Kidney (tissue), 14 donors: ENCODE data around the gene SNX18. TPM values are rescaled to one million over a fixed set of nuclear protein-coding genes. Genes with fewer than 3 reads are reported as not detected.

Source experiments
- DNase-seq, 5 donors: peaks; one replicate each; pipeline ENCODE4 v3.0.0-alpha.2; 2013 to 2020
- FAIRE-seq: peaks from 2 replicates; lab custom pipeline; 2012; peaks lifted over from hg19 to GRCh38; lab: Jason Lieb, UNC
- H3K27ac ChIP-seq, 2 donors: one replicate each; pipeline ENCODE4 v1.7.0; 2013; ENCODE audit warnings: low read depth in 2 of 2, low read length in 2 of 2, inconsistent platforms in 1 of 2
- H3K27me3 ChIP-seq: one replicate; pipeline ENCODE4 v1.7.1; 2013; ENCODE audit warnings: low read length, inconsistent platforms; ENCODE audit not compliant: control insufficient read depth, insufficient read depth
- H3K36me3 ChIP-seq, 3 donors: one replicate each; pipeline versions ENCODE4 v1.7.0 to v1.7.1; 2013; ENCODE audit warnings: low read length in 3 of 3, control low read depth in 1 of 3, inconsistent platforms in 1 of 3; ENCODE audit not compliant: insufficient read depth in 3 of 3, control insufficient read depth in 2 of 3
- H3K4me1 ChIP-seq, 3 donors: one replicate each; pipeline versions ENCODE4 v1.7.0 to v1.7.1; 2013; ENCODE audit warnings: low read length in 3 of 3, inconsistent platforms in 1 of 3, low read depth in 1 of 3; ENCODE audit not compliant: control insufficient read depth in 2 of 3, insufficient read depth in 2 of 3
- H3K4me3 ChIP-seq, 3 donors: one replicate each; pipeline versions ENCODE4 v1.7.0 to v1.8.1; 2013; ENCODE audit warnings: low read length in 3 of 3, control low read depth in 1 of 3, inconsistent platforms in 1 of 3
- H3K9ac ChIP-seq, 3 donors: one replicate each; pipeline versions ENCODE4 v1.7.0 to v1.7.1; 2013; ENCODE audit warnings: low read length in 3 of 3, control low read depth in 1 of 3, inconsistent platforms in 1 of 3
- H3K9me3 ChIP-seq, 3 donors: one replicate each; pipeline versions ENCODE4 v1.7.0 to v1.7.1; 2013; ENCODE audit warnings: low read length in 3 of 3, control low read depth in 1 of 3, inconsistent platforms in 1 of 3; ENCODE audit not compliant: control insufficient read depth in 2 of 3, insufficient read depth in 1 of 3
- intact Hi-C: fragments of 100-400 bp; cut with DNase I; formaldehyde crosslinking; loops from one replicate; pipeline ENCODE4 v1.11.1; 2022
- polyA plus RNA-seq: library from polyadenylated mRNA; stranded (reverse); fragments of 350-450 nt; fragmentation: Illumina TruSeq; extraction: RNeasy Lipid Tissue Mini Kit (QIAGEN cat#74804); gene quantifications from one replicate; pipeline ENCODE4 v1.2.3, GENCODE V29; 2014; ENCODE audit warnings: low read depth, low replicate concordance; ENCODE audit not compliant: insufficient read depth
- total RNA-seq: library from RNA; stranded (reverse); fragmentation: NEBNext Ultra II Directional; extraction: Animal tissue kit (Norgen Biotek cat#: 25700); gene quantifications from one replicate; pipeline ENCODE4 v1.2.1, GENCODE V29; 2021
- TF ChIP-seq, protein P1 (sequence below): IDR thresholded peaks from 3 replicates; pipeline ENCODE4 v1.5.1; 2012; ENCODE audit warnings: mild to moderate bottlenecking, moderate library complexity, borderline replicate concordance; ENCODE audit not compliant: insufficient read depth; ENCODE audit errors: extremely low read depth
- donor health status: control.
- donor health status: control.
- donor health status: control.
- donor health status: control.
- donor health status: control.
- donor health status: DM: yes; HTN: yes; CAD: no.
- donor health status: Normal renal cell carcinoma (clear cell type).

SNX18 gene
- total and polyA plus RNA-seq, 2 donors from 2014 or later: 10.4 to 40.5 TPM

DNA sequence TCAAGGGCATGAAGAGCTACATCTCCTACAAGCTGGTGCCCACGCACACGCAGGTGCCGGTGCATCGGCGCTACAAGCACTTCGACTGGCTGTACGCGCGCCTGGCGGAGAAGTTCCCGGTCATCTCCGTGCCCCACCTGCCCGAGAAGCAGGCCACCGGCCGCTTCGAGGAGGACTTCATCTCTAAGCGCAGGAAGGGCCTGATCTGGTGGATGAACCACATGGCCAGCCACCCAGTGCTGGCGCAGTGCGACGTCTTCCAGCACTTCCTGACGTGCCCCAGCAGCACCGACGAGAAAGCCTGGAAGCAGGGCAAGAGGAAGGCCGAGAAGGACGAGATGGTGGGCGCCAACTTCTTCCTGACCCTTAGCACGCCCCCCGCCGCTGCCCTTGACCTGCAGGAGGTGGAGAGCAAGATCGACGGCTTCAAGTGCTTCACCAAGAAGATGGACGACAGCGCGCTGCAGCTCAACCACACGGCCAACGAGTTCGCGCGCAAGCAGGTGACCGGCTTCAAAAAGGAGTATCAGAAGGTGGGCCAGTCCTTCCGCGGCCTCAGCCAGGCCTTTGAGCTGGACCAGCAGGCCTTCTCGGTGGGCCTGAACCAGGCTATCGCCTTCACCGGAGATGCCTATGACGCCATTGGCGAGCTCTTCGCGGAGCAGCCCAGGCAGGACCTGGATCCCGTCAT, 1.4 kb downstream of the SNX18 start:
- Histone ChIP-seq H3K4me1 (peaks cover 6 to 33% (median 7%) of the 10 kb centered on the region in 3 donors), H3K4me3 (peak overlapping the region; percentile 60 to 90 (median 78)), H3K36me3 (no peaks in the 10 kb centered on the region), H3K27me3 (no peaks in the 10 kb centered on the region), H3K27ac (peak overlapping the region; percentile 87 to 90), H3K9me3 (no peaks in the 10 kb centered on the region), H3K9ac (peak overlapping the region; percentile 56 to 83 (median 71))
- TF ChIP-seq, protein P1, sequence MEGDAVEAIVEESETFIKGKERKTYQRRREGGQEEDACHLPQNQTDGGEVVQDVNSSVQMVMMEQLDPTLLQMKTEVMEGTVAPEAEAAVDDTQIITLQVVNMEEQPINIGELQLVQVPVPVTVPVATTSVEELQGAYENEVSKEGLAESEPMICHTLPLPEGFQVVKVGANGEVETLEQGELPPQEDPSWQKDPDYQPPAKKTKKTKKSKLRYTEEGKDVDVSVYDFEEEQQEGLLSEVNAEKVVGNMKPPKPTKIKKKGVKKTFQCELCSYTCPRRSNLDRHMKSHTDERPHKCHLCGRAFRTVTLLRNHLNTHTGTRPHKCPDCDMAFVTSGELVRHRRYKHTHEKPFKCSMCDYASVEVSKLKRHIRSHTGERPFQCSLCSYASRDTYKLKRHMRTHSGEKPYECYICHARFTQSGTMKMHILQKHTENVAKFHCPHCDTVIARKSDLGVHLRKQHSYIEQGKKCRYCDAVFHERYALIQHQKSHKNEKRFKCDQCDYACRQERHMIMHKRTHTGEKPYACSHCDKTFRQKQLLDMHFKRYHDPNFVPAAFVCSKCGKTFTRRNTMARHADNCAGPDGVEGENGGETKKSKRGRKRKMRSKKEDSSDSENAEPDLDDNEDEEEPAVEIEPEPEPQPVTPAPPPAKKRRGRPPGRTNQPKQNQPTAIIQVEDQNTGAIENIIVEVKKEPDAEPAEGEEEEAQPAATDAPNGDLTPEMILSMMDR: no peak
- intact Hi-C loops: no loop called here
- DNase-seq (peak in 2 of 5 donors; percentile 66 to 80), FAIRE-seq (no peak)

DNA sequence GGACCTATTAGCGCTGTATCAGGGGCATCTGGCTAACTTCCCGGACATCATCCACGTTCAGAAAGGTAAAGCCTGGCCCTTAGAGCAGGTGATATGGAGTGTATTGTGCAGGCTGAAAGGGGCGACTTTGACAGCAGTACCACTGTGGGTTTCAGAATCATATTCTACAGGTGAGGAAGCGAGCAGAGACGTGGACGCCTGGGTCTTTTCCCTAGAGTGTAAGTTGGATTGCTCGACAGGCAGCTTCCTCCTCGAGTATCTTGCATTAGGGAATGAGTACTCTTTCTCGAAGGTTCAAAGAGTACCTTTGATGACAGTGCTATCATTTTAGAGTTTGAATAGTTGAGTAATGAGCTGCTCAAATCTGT, 1.9 kb downstream of the SNX18 start:
- Histone ChIP-seq H3K27ac (peak overlapping the region; percentile 87 to 90), H3K27me3 (no peaks in the 10 kb centered on the region), H3K4me3 (peak overlapping the region; percentile 60 to 90 (median 78)), H3K9me3 (no peaks in the 10 kb centered on the region), H3K9ac (peak overlapping the region; percentile 56 to 83 (median 71)), H3K4me1 (peaks cover 6 to 35% (median 11%) of the 10 kb centered on the region in 3 donors), H3K36me3 (no peaks in the 10 kb centered on the region)
- intact Hi-C loops: no loop called here
- no peak for DNase-seq
- TF ChIP-seq, protein P1: no peak
- FAIRE-seq: no peak

DNA sequence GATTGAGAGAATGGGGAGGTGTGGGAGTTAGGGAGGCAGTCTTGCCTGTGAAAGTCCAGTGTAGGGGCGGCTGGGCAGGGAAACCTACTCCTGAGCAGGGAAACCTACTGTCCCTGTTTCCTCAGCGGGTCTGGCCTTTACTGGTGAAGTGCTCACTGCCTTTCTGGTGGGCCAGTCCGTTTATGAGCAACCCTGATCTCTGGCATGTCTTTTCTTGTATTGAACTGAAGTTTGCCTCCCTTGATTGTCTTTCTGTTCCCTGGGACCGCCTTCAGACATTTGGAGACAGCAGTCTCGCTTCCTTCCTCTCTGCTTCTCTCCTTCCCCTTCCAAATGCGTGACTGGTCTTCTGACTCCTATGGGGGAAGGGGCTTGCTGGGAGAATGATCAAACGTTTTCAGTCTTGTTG, 2.9 kb downstream of the SNX18 start:
- H3K4me1 ChIP-seq: peaks cover 6 to 39% (median 14%) of the 10 kb centered on the region in 3 donors
- DNase-seq (peak in 4 of 5 donors; percentile 38 to 73 (median 71)), FAIRE-seq (no peak)
- no peaks in the 10 kb centered on the region for H3K36me3 ChIP-seq
- peak overlapping the region; percentile 56 to 83 (median 71) for H3K9ac ChIP-seq
- no peaks in the 10 kb centered on the region for H3K9me3 ChIP-seq
- H3K27me3 ChIP-seq: no peaks in the 10 kb centered on the region
- intact Hi-C loops: no loop called here
- H3K4me3 ChIP-seq: peak overlapping the region; percentile 60 to 90 (median 78)
- TF ChIP-seq, protein P1: no peak
- H3K27ac ChIP-seq: peak overlapping the region; percentile 36 to 90
